GM13977 (cell line): Measurements from ENCODE around the gene RUNX2.

ENCODE experiments used
- DNase-seq: peaks from one replicate; pipeline ENCODE4 v3.0.0; 2012; ENCODE audit warnings: low spot score
- CTCF ChIP-seq: IDR thresholded peaks from 2 replicates; pipeline ENCODE4 v1.5.1; 2012; ENCODE audit warnings: mild to moderate bottlenecking, control low read depth; ENCODE audit not compliant: insufficient read depth; ENCODE audit errors: extremely low read depth, missing control alignments
- in situ Hi-C: fragments of 300-500 bp; cut with MboI; formaldehyde crosslinking; loops from one replicate; pipeline ENCODE4 v1.12.0; 2022; ENCODE audit warnings: low sequenced_read_pairs, low pct_unique_long_range_greater_than_20kb, mixed read lengths, inconsistent platforms; ENCODE audit not compliant: unreplicated experiment

The RUNX2 gene

GRCh38 chr6:45394586-45395095 lies 66.5 kb downstream of the RUNX2 start:
- DNase-seq: no peak
- TF ChIP-seq CTCF: no peak
- in situ Hi-C loops: no loop called here

GRCh38 chr6:45398075-45398813 lies 70.1 kb downstream of the RUNX2 start:
- no peak for DNase-seq
- in situ Hi-C loops: no loop called here
- no peak for TF ChIP-seq CTCF

DNA sequence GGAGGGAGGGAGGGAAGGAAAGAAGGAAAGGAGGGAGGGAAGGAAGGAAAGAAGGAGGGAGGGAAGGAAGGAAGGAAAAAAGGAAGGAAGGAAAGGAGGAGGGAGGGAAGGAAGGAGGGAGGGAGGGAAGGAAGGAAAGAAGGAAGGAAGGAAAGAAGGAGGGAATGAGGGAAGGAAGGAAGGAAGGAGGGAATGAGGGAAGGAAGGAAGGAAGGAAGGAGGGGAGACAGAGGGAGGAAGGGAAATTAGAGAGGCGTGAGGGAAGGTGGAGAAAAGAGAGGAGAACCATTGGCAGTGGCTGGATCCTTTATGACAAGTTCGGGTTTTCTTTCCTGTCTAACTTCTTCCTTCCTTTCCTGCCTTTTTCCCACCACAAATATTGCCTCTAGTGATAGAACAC lies 71.9 kb downstream of the RUNX2 start:
- in situ Hi-C loops: loop anchor here (25.0 kb wide), 1 partner anchor 763 kb away; no protein-coding TSS in a partner anchor
- no peak for DNase-seq
- TF ChIP-seq CTCF: no peak

DNA sequence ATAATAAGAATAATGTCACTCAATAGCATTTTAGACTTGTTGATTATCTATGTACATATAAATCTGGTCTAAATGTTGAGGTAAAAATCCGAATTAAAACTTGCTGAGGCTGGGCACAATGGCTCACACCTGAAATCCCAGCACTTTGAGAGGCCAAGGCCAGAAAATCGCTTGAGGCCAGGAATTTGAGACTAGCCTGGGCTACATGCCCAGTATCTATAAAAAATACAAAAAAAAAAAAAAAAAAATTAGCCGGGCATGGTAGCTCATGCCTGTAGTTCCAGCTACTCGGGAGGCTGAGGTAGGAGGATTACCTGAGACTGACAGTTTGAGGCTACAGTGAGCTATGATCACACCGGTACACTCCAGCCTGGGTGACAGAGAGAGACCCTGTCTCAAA lies 83.8 kb downstream of the RUNX2 start:
- in situ Hi-C loops: loop anchor here (25.0 kb wide), 1 partner anchor 775 kb away; no protein-coding TSS in a partner anchor
- DNase-seq: no peak
- TF ChIP-seq CTCF: no peak

GRCh38 chr6:45415315-45415714 lies 87.2 kb downstream of the RUNX2 start:
- in situ Hi-C loops: loop anchor here (25.0 kb wide), 1 partner anchor 778 kb away; no protein-coding TSS in a partner anchor
- no peak for DNase-seq
- TF ChIP-seq CTCF: no peak

DNA sequence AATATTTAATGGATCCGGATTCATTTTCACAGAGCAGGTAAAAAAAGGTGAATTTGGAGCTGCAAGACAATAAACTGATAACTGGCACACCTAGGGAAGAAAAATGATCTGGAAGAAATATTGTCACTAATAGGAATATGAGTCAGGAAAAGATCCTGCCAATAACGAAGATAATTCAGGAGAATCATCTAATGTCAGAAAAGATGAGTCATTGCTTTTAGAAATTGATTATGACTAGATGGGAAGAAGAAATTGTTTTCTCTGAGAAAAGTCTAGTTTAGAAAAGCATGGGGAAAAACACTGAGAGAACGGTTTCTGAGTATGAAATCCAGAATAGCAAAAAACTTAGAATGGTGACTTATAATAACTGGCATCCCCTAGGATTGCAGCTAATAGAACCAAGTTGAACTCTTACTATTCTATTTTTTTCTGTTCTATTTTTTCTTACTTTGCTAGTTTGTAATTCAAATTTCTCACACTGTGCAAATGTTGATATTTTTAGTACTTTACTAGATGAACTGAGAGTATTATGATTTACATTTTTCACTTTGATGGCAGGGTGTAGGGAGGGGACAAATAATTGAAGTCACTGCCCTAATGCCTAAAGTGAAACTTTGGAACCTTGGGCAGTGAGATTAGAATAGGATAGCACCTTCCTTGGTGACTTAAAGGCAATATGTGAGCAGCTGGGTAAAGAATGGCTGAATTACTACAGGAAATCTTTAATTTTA lies 87.8 kb downstream of the RUNX2 start:
- no peak for DNase-seq
- in situ Hi-C loops: loop anchor here (25.0 kb wide), 1 partner anchor 779 kb away; no protein-coding TSS in a partner anchor
- TF ChIP-seq CTCF: no peak
